ENCODE data around the gene SEMA3E.

DNA sequence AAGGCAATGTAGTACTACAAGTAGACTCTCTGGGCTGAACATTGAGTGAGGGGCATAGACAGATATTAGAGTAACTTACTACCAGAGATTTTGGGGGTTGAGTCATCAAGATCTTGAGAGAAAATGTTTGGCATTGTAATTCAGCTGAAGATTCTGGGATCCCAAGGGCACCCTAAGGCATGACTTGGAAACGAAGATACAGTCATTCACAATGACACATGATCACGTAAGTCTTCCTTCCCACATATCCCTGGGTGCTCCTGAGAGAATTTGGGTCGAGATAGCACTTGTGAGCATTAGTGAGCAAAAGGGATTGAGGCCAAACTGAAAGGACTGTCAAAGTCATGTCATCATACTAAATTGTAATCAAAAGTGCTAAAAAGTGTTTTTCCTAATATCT lies 293.8 kb downstream of the SEMA3E start:
- TF ChIP-seq EZH2 (IDR thresholded peaks at IDR 0.05; ENCODE audit: insufficient read depth, poor library complexity, severe bottlenecking) (no peak), EZH2phosphoT487 (IDR thresholded peaks at IDR 0.05; ENCODE audit: insufficient read depth, low read depth) (no peak)
